NB4 (cell line): ENCODE results near the gene PPFIBP2.

ENCODE experiments used
- DNase-seq: peaks from one replicate; pipeline ENCODE4 v3.0.0; 2010; ENCODE audit warnings: low read depth
- H3K4me3 ChIP-seq: one replicate; pipeline ENCODE4 v1.5.1; 2011; ENCODE audit warnings: mild to moderate bottlenecking, low read depth, low read length, moderate library complexity
- CTCF ChIP-seq: IDR thresholded peaks from one replicate; pipeline ENCODE4 v1.5.1; 2012; ENCODE audit warnings: low read depth, low read length
- MAX ChIP-seq: IDR thresholded peaks from 2 replicates; pipeline ENCODE4 v1.6.1; 2011; ENCODE audit warnings: low read depth, low read length
- MYC ChIP-seq: IDR thresholded peaks from 2 replicates; pipeline ENCODE4 v1.6.1; 2011; ENCODE audit warnings: low read depth, low read length
- POLR2A ChIP-seq: IDR thresholded peaks from 2 replicates; pipeline ENCODE4 v1.6.1; 2011; ENCODE audit warnings: mild to moderate bottlenecking; ENCODE audit not compliant: insufficient read length; ENCODE audit errors: extremely low read depth

The PPFIBP2 gene

GRCh38 chr11:7696424-7696823 lies 182.6 kb downstream of the PPFIBP2 start:
- no peak for TF ChIP-seq MAX
- TF ChIP-seq CTCF = no peak
- no peak for TF ChIP-seq MYC
- no peak for TF ChIP-seq POLR2A
- no peak overlapping the region for H3K4me3 ChIP-seq
- no peak for DNase-seq
